A549 (cell line): ENCODE results near the gene DHRS7C. TPM values are rescaled to one million over a fixed set of nuclear protein-coding genes. Genes with fewer than 3 reads are reported as not detected.

Experiments used
- ATAC-seq, 2 experiments: fragments of 200-7000 bp in 1 of 2; fragments of >200 bp in 1 of 2; cut with Nextera tagmentation in 1 of 2; cut with Tn5 transposase in 1 of 2; 3 replicates each; pipeline versions ENCODE4 v1.8.0 to v1.9.1; 2018 to 2020; ENCODE audit warnings: mild to moderate bottlenecking in 1 of 2, moderate library complexity in 1 of 2
- CTCF ChIA-PET: fragments of 300-600 bp; sonication (Branson Sonifier 250); formaldehyde crosslinking; extraction: SDS; loops from one replicate; lab custom pipeline; 2021; ENCODE audit warnings: antibody characterized with exemption, inconsistent platforms; lab: Yijun Ruan, JAX
- POLR2A ChIA-PET: fragments of 350-600 bp; formaldehyde crosslinking; extraction: SDS; loops from one replicate; lab custom pipeline; 2021; ENCODE audit warnings: antibody characterized with exemption, inconsistent platforms; lab: Yijun Ruan, JAX
- DNase-seq, 2 experiments: peaks; one replicate each; pipeline versions ENCODE4 v3.0.0 to v3.0.0-alpha.2; 2011 to 2016; ENCODE audit warnings: low read depth in 1 of 2, low spot score in 1 of 2
- FAIRE-seq: peaks from 2 replicates; lab custom pipeline; 2011; peaks lifted over from hg19 to GRCh38; lab: Jason Lieb, UNC
- H3K27ac ChIP-seq, 2 experiments: fragments of >200 bp; sonication (Bioruptor Twin); formaldehyde crosslinking; 3 replicates each; pipeline ENCODE4 v1.5.1; 2016 to 2017
- H3K4me1 ChIP-seq: fragments of >200 bp; sonication (Bioruptor Twin); formaldehyde crosslinking; 3 replicates; pipeline ENCODE4 v1.6.1; 2016
- H3K4me2 ChIP-seq: fragments of >200 bp; sonication (Bioruptor Twin); formaldehyde crosslinking; 3 replicates; pipeline ENCODE4 v1.6.1; 2016
- H3K4me3 ChIP-seq: fragments of >200 bp; sonication (Bioruptor Twin); formaldehyde crosslinking; 3 replicates; pipeline ENCODE4 v1.5.1; 2016
- H3K9me3 ChIP-seq: fragments of >200 bp; sonication (Bioruptor Twin); formaldehyde crosslinking; 3 replicates; pipeline ENCODE4 v1.6.1; 2016
- ATOH8 ChIP-seq: fragments of 250-450 bp; sonication (Bioruptor Pico); IDR thresholded peaks from 2 replicates; pipeline ENCODE4 v1.5.0; 2020; ENCODE audit warnings: low read depth, mild to moderate bottlenecking, moderate library complexity
- BCL3 ChIP-seq: fragments of >200 bp; sonication (Bioruptor Twin); formaldehyde crosslinking; IDR thresholded peaks from 3 replicates; pipeline ENCODE4 v1.6.1; 2016
- BHLHE40 ChIP-seq: IDR thresholded peaks from 2 replicates; pipeline ENCODE4 v1.6.1; 2012; ENCODE audit warnings: low read depth, low read length, inconsistent platforms
- CBX2 ChIP-seq: fragments of 200-600 bp; sonication (generic); IDR thresholded peaks from 2 replicates; pipeline ENCODE4 v1.6.1; 2016; ENCODE audit warnings: low read depth, mild to moderate bottlenecking, borderline replicate concordance
- CBX8 ChIP-seq: fragments of 200-600 bp; sonication (generic); IDR thresholded peaks from 2 replicates; pipeline ENCODE4 v1.6.1; 2016
- CHD2 ChIP-seq: fragments of 150-350 bp; IDR thresholded peaks from 2 replicates; pipeline ENCODE4 v1.6.1; 2014; ENCODE audit warnings: low read length; ENCODE audit not compliant: partially characterized antibody
- E2F6 ChIP-seq: IDR thresholded peaks from 2 replicates; pipeline ENCODE4 v1.6.1; 2012; ENCODE audit warnings: low read depth, borderline replicate concordance
- EP300 ChIP-seq, 2 experiments: fragments of >200 bp; sonication (Bioruptor Twin); formaldehyde crosslinking; IDR thresholded peaks; 2 replicates in 1 of 2; 3 replicates in 1 of 2; pipeline ENCODE4 v1.6.1; 2016 to 2017
- ESRRA ChIP-seq: fragments of 150-350 bp; IDR thresholded peaks from 2 replicates; pipeline ENCODE4 v1.6.1; 2014; ENCODE audit warnings: mild to moderate bottlenecking, low read length, borderline replicate concordance
- GATA3 ChIP-seq: IDR thresholded peaks from 2 replicates; pipeline ENCODE4 v1.6.1; 2012; ENCODE audit warnings: borderline replicate concordance
- HES2 ChIP-seq: fragments of >200 bp; sonication (Bioruptor Twin); formaldehyde crosslinking; IDR thresholded peaks from 2 replicates; pipeline ENCODE4 v1.6.1; 2016
- HEYL ChIP-seq: fragments of 250-450 bp; sonication (Bioruptor Pico); IDR thresholded peaks from 2 replicates; pipeline ENCODE4 v1.8.0; 2021; ENCODE audit warnings: mild to moderate bottlenecking, moderate library complexity
- HOXB5 ChIP-seq: fragments of 250-450 bp; sonication (Bioruptor Pico); IDR thresholded peaks from 2 replicates; pipeline ENCODE4 v1.5.0; 2020; ENCODE audit warnings: mild to moderate bottlenecking, moderate library complexity
- JUNB ChIP-seq: fragments of >200 bp; sonication (Bioruptor Twin); formaldehyde crosslinking; IDR thresholded peaks from 2 replicates; pipeline ENCODE4 v1.6.1; 2016
- KDM1A ChIP-seq: fragments of 200-600 bp; sonication (generic); IDR thresholded peaks from 2 replicates; pipeline ENCODE4 v1.6.1; 2016; ENCODE audit warnings: low read depth, mild to moderate bottlenecking
- KDM5A ChIP-seq: fragments of 200-600 bp; sonication (generic); IDR thresholded peaks from 2 replicates; pipeline ENCODE4 v1.6.1; 2016; ENCODE audit warnings: antibody characterized with exemption, mild to moderate bottlenecking
- MAFK ChIP-seq: fragments of 450-650 bp; IDR thresholded peaks from 2 replicates; pipeline ENCODE4 v1.6.1; 2014; ENCODE audit not compliant: partially characterized antibody
- MAX ChIP-seq: IDR thresholded peaks from 2 replicates; pipeline ENCODE4 v1.6.1; 2012
- NFE2L2 ChIP-seq: fragments of 150-350 bp; conservative IDR thresholded peaks from 2 replicates; pipeline ENCODE4 v1.6.1; 2014; ENCODE audit warnings: low read length
- NPAS2 ChIP-seq: fragments of 250-450 bp; sonication (Bioruptor Pico); IDR thresholded peaks from 2 replicates; pipeline ENCODE4 v1.8.0; 2022; ENCODE audit warnings: mild to moderate bottlenecking, moderate library complexity, borderline replicate concordance
- NR3C1 ChIP-seq: fragments of >200 bp; sonication (Bioruptor Twin); formaldehyde crosslinking; IDR thresholded peaks from 3 replicates; pipeline ENCODE4 v1.6.1; 2017
- PBX3 ChIP-seq: IDR thresholded peaks from 2 replicates; pipeline ENCODE4 v1.6.1; 2012
- POLR2A ChIP-seq: IDR thresholded peaks from 2 replicates; pipeline ENCODE4 v1.6.1; 2012; ENCODE audit warnings: mild to moderate bottlenecking, low read length
- RFX5 ChIP-seq: fragments of 450-650 bp; IDR thresholded peaks from 2 replicates; pipeline ENCODE4 v1.7.1; 2014; ENCODE audit warnings: antibody characterized with exemption, mild to moderate bottlenecking, moderate library complexity
- RNF2 ChIP-seq: fragments of 200-600 bp; sonication (generic); IDR thresholded peaks from 2 replicates; pipeline ENCODE4 v1.6.1; 2016; ENCODE audit warnings: low read depth, mild to moderate bottlenecking, antibody characterized with exemption, moderate library complexity, borderline replicate concordance
- SMC3 ChIP-seq: fragments of >200 bp; sonication (Bioruptor Twin); formaldehyde crosslinking; IDR thresholded peaks from 3 replicates; pipeline ENCODE4 v1.6.1; 2018; ENCODE audit warnings: inconsistent platforms
- SREBF2 ChIP-seq: fragments of 450-650 bp; IDR thresholded peaks from 2 replicates; pipeline ENCODE4 v1.6.1; 2014; ENCODE audit warnings: mild to moderate bottlenecking, moderate library complexity
- TP53 ChIP-seq: fragments of 250-450 bp; sonication (Bioruptor Pico); IDR thresholded peaks from 2 replicates; pipeline ENCODE4 v1.5.0; 2021; ENCODE audit warnings: mild to moderate bottlenecking, moderate library complexity
- USF2 ChIP-seq: fragments of 450-650 bp; IDR thresholded peaks from 2 replicates; pipeline ENCODE4 v1.6.1; 2014; ENCODE audit warnings: antibody characterized with exemption
- WGBS: methylation state at CpG from one replicate; pipeline ENCODE4 v1.1.6; 2017; ENCODE audit errors: missing lambda C conversion rate; 5-methylcytosine and 5-hydroxymethylcytosine counted together
- polyA plus RNA-seq, 4 experiments: library from polyadenylated mRNA; depleted of rRNA in 3 of 4; stranded (reverse); fragments of >200 nt; fragmentation: RNase III in 1 of 4; extraction: RNeasy Plus Mini Kit Qiagen cat#74134 plus additional on column Dnase treatment in 1 of 4; gene quantifications; 2 replicates in 3 of 4; 3 replicates in 1 of 4; pipeline ENCODE4 v1.2.3, GENCODE V29; 2011 to 2017

DHRS7C gene
- polyA plus RNA-seq, 2 of the 4 experiments (the other 2 are of a cell fraction), result not detected

GRCh38 chr17:9806699-9807098, 15.3 kb upstream of the DHRS7C start:
- TF ChIP-seq MAFK, result no peak
- TF ChIP-seq HEYL (CRISPR knock-in tag), result no peak
- no peak for TF ChIP-seq HES2
- no peak for TF ChIP-seq CBX2
- no peak for TF ChIP-seq NPAS2 (CRISPR knock-in tag)
- TF ChIP-seq MAX, result no peak
- no peak for TF ChIP-seq SREBF2
- TF ChIP-seq USF2, result no peak
- TF ChIP-seq NR3C1, result no peak
- TF ChIP-seq HOXB5 (CRISPR knock-in tag), result no peak
- TF ChIP-seq PBX3, result no peak
- TF ChIP-seq KDM5A, result no peak
- no peak for TF ChIP-seq CHD2
- TF ChIP-seq JUNB, result no peak
- ChIA-PET CTCF (interaction anchor here (1.3 to 1.8 kb wide), 3 partner anchors 11 to 124 kb away, joined by 3 to 6 read pairs (median 5); no protein-coding TSS in a partner anchor), POLR2A (no interaction called here)
- H3K27ac ChIP-seq, result no peak overlapping the region
- DNase-seq (no peak), ATAC-seq (no peak), FAIRE-seq (no peak)
- H3K9me3 ChIP-seq, result no peaks in the 10 kb centered on the region
- peaks cover 15% of the 10 kb centered on the region for H3K4me1 ChIP-seq
- WGBS, result 60% methylated on average over 6 of the region's 6 CpGs
- no peak overlapping the region for H3K4me3 ChIP-seq
- no peak overlapping the region for H3K4me2 ChIP-seq

- DNase-seq (no peak), FAIRE-seq (no peak), ATAC-seq (no peak)
- POLR2A ChIA-PET, result no interaction called here
- TF ChIP-seq RNF2 (no peak), EP300 (IDR thresholded peaks at IDR 0.05) (no peak), BCL3 (no peak), CHD2 (no peak), POLR2A (no peak), E2F6 (no peak), KDM1A (no peak), CBX8 (no peak), TP53 (no peak), NFE2L2 (no peak), USF2 (no peak), ESRRA (no peak), GATA3 (no peak), BHLHE40 (no peak), SMC3 (no peak), ATOH8 (CRISPR knock-in tag) (no peak), CBX2 (no peak), RFX5 (no peak)
- Histone ChIP-seq H3K4me2 (no peak overlapping the region), H3K4me3 (no peak overlapping the region), H3K4me1 (peaks cover 15% of the 10 kb centered on the region), H3K9me3 (no peaks in the 10 kb centered on the region), H3K27ac (peak overlapping the region in 1 of 2 experiments; percentile 23; a peak in 3 of 6 replicates)
- CTCF ChIA-PET, result interaction anchor here (0.7 to 1.8 kb wide), 3 partner anchors 10 to 123 kb away, joined by 3 to 6 read pairs (median 5); no protein-coding TSS in a partner anchor
- WGBS, result 91% methylated on average over 4 of the region's 4 CpGs
Observed at GRCh38 chr17:9805769-9806168, 14.4 kb upstream of the DHRS7C start.
